ENCODE data around the gene HIC2.
"Not testable (repeated sequence)": the region's sequence is repeated elsewhere in the genome, so short reads cannot be mapped to it uniquely, and the experiment has no call there.

DNA sequence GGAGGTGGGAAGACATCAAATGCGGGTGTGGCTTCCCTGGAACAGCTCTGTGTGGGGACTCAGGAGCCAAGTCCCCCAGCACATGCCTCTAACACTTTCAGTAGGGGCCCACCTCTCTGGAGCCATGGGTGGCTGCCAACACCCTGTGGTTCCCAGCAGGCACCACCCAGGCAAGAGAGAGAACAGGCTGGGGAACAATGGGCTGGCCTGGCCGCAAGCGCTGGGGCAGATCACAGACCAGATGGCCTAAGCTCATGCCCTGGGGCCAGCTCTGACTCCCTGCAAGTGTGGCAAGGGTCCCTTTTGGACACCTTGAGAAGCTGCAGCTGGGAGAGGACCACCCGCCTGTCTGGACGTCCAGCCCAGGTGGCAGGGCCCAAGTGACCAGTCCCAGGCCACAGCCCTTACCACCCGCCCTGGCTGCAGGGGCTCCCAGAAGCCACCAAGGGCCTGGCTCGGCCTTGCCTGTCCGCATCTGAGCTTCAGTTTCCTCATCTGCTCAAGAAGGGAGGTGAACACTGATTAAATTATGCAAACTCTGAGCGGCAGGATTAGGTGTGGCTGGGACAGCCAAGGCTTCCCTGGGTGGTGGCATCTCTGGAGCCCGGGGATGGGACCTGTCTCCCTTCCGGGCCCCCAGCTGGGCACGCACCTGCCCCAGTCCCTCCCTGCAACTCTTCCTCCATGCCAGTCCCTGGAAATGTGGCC lies 48.4 kb upstream of the HIC2 start:
- TF ChIP-seq CTCF (tag by site-specific recombination; IDR thresholded peaks at IDR 0.05); ZNF530 (tag by site-specific recombination; IDR thresholded peaks at IDR 0.05; ENCODE audit: low read depth); ZNF324 (tag by site-specific recombination; IDR thresholded peaks at IDR 0.05): not testable (repeated sequence)
- TF ChIP-seq, protein P1, sequence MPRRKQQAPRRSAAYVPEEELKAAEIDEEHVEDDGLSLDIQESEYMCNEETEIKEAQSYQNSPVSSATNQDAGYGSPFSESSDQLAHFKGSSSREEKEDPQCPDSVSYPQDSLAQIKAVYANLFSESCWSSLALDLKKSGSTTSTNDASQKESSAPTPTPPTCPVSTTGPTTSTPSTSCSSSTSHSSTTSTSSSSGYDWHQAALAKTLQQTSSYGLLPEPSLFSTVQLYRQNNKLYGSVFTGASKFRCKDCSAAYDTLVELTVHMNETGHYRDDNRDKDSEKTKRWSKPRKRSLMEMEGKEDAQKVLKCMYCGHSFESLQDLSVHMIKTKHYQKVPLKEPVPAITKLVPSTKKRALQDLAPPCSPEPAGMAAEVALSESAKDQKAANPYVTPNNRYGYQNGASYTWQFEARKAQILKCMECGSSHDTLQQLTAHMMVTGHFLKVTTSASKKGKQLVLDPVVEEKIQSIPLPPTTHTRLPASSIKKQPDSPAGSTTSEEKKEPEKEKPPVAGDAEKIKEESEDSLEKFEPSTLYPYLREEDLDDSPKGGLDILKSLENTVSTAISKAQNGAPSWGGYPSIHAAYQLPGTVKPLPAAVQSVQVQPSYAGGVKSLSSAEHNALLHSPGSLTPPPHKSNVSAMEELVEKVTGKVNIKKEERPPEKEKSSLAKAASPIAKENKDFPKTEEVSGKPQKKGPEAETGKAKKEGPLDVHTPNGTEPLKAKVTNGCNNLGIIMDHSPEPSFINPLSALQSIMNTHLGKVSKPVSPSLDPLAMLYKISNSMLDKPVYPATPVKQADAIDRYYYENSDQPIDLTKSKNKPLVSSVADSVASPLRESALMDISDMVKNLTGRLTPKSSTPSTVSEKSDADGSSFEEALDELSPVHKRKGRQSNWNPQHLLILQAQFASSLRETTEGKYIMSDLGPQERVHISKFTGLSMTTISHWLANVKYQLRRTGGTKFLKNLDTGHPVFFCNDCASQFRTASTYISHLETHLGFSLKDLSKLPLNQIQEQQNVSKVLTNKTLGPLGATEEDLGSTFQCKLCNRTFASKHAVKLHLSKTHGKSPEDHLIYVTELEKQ (tag by site-specific recombination; IDR thresholded peaks at IDR 0.05; ENCODE audit: borderline replicate concordance): not testable (repeated sequence)

Data from HEK293 (cell line).